HG02678 (cell line): ENCODE measurements around the gene CHRNE.
A peak's percentile ranks its signal among the peaks of the same experiment; 100 is the strongest.
"Not testable (repeated sequence)": the region's sequence is repeated elsewhere in the genome, so short reads cannot be mapped to it uniquely, and the experiment has no call there.

Experiments used
- ATAC-seq: cut with Tn5 transposase; IDR thresholded peaks from one replicate; pipeline ENCODE4 v1.9.1; 2021; ENCODE audit warnings: mild to moderate bottlenecking, moderate library complexity; ENCODE audit not compliant: unreplicated experiment

The CHRNE gene

GRCh38 chr17:4908301-4908700 lies 5.4 kb upstream of the CHRNE start:
- no peak for ATAC-seq

- not testable (repeated sequence) for ATAC-seq
Measured at GRCh38 chr17:4906642-4907041, 3.7 kb upstream of the CHRNE start.

- no peak for ATAC-seq
Measured at GRCh38 chr17:4902540-4902939, 358 bp downstream of the CHRNE start.

- no peak for ATAC-seq
Measured at GRCh38 chr17:4901648-4902344, 1.1 kb downstream of the CHRNE start.

GRCh38 chr17:4901108-4901647 lies 1.7 kb downstream of the CHRNE start:
- no peak for ATAC-seq

- no peak for ATAC-seq
Measured at GRCh38 chr17:4900231-4901107, 2.4 kb downstream of the CHRNE start.

GRCh38 chr17:4899341-4900230 lies 3.3 kb downstream of the CHRNE start, which contains the start of gene C17orf107:
TSS of gene C17orf107 (plus strand) at chr17:4899536. CDS start at chr17:4899763, 227 bp downstream.
- ATAC-seq = peak; percentile 66

- peak; percentile 6 for ATAC-seq
Measured at GRCh38 chr17:4898927-4899326, 4.0 kb downstream of the CHRNE start.

- no peak for ATAC-seq
Measured at GRCh38 chr17:4898351-4898750, 4.5 kb downstream of the CHRNE start.

GRCh38 chr17:4897785-4898184 lies 5.1 kb downstream of the CHRNE start:
- ATAC-seq = no peak

GRCh38 chr17:4897198-4897687 lies 5.7 kb downstream of the CHRNE start:
- no peak for ATAC-seq

GRCh38 chr17:4896332-4897197 lies 6.3 kb downstream of the CHRNE start:
- no peak for ATAC-seq

GRCh38 chr17:4895657-4896331 lies 7.1 kb downstream of the CHRNE start:
- ATAC-seq = no peak

- no peak for ATAC-seq
Measured at GRCh38 chr17:4895121-4895520, 7.8 kb downstream of the CHRNE start.

GRCh38 chr17:4893721-4894560 lies 9.0 kb downstream of the CHRNE start:
- no peak for ATAC-seq

GRCh38 chr17:4893272-4893671 lies 9.6 kb downstream of the CHRNE start:
- ATAC-seq = no peak

GRCh38 chr17:4892499-4893221 lies 10.2 kb downstream of the CHRNE start:
- no peak for ATAC-seq
